ENCODE data around the gene NACC1.

NACC1 gene

GRCh38 chr19:13117772-13118423 lies at the start of gene NACC1:
TSS of gene NACC1 (plus strand) at chr19:13118264. CDS start at chr19:13135208, 16,944 bp downstream.
- H2AFZ ChIP-seq (ENCODE audit: low read length) = peak within 1 kb of the TSS; percentile 87

DNA sequence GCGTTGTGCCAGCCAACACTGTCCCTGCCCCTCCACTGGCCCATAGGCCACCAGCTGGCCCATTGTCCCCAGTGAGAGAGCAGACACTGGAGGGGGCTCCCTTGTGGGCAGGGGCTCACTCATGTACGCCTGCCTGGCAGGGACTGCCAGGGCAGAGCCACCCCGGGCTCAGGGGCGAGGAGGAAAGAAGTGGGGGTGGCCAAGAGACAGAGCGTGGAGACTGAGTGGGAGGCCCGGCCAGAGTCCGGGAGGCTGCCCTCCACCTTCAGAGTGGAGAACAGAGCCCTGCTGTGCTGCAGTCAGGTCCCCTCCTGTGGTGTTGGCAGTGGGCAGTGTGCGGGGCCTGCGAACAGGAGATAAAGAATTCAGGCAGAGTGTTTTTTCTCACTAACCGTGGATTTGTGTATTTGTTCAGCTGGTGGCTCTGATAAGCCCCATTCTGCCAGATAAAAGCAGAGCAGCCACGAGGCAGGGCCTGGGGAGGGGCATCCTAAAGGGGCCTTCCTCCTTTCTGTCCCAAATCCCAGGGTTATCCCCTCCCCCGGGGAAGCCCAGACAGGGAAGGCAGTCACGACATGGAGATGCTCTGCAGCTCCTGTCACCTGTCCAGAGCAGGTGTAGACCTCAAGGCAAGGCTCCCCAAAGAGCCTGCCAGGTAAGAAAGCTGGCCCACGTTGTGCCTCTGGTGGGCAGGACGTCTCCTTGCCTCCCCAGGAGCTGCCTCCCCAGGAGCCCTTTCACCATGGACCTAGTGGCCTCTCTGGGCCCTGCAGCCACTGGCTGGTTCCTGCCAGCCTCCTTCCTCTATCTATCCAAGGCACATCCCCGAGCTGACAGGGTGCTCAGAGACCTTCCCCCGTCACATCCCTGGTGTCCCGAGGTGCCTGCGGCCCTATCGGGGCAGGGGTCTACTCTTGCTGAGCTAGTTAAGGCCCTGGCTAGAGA lies 48.4 kb upstream of the NACC1 start:
- Histone ChIP-seq H3K4me2 (ENCODE audit: low read depth, low read length, poor library complexity, severe bottlenecking) (no peak overlapping the region), H3K27me3 (ENCODE audit: insufficient read depth, low read length, poor library complexity, severe bottlenecking) (no peaks in the 10 kb centered on the region), H4K20me1 (ENCODE audit: insufficient read depth, low read length, poor library complexity, severe bottlenecking) (no peaks in the 10 kb centered on the region), H3K79me2 (ENCODE audit: insufficient read depth, low read length) (no peaks in the 10 kb centered on the region), H3K9me3 (ENCODE audit: insufficient read depth, low read depth, low read length) (no peaks in the 10 kb centered on the region), H3K36me3 (ENCODE audit: insufficient read depth, low read length) (no peaks in the 10 kb centered on the region), H3K9ac (ENCODE audit: low read depth, low read length, poor library complexity, severe bottlenecking) (no peak overlapping the region), H3K9me2 (replicated peaks; ENCODE audit: low read depth, low read length) (no peaks in the 10 kb centered on the region), H2AFZ (ENCODE audit: low read length) (no peak overlapping the region), H3F3A (ENCODE audit: low read depth) (no peaks in the 10 kb centered on the region), H3K4me3 (ENCODE audit: low read length, poor library complexity, severe bottlenecking) (no peak overlapping the region), H3K4me1 (ENCODE audit: insufficient read depth, low read length, poor library complexity, severe bottlenecking) (no peaks in the 10 kb centered on the region)
- no peak for TF ChIP-seq EZH2phosphoT487 (IDR thresholded peaks at IDR 0.05; ENCODE audit: borderline replicate concordance)
- TF ChIP-seq, protein P1, sequence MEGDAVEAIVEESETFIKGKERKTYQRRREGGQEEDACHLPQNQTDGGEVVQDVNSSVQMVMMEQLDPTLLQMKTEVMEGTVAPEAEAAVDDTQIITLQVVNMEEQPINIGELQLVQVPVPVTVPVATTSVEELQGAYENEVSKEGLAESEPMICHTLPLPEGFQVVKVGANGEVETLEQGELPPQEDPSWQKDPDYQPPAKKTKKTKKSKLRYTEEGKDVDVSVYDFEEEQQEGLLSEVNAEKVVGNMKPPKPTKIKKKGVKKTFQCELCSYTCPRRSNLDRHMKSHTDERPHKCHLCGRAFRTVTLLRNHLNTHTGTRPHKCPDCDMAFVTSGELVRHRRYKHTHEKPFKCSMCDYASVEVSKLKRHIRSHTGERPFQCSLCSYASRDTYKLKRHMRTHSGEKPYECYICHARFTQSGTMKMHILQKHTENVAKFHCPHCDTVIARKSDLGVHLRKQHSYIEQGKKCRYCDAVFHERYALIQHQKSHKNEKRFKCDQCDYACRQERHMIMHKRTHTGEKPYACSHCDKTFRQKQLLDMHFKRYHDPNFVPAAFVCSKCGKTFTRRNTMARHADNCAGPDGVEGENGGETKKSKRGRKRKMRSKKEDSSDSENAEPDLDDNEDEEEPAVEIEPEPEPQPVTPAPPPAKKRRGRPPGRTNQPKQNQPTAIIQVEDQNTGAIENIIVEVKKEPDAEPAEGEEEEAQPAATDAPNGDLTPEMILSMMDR (conservative IDR thresholded peaks at IDR 0.05; ENCODE audit: low read length) = no peak

More at GRCh38 chr19:13117772-13118423, at the start of gene NACC1:
- Histone ChIP-seq H3K36me3 (ENCODE audit: insufficient read depth, low read length) (no peaks in the 10 kb centered on the region), H3K9ac (ENCODE audit: low read depth, low read length, poor library complexity, severe bottlenecking) (peak within 1 kb of the TSS; percentile 98), H3K9me2 (replicated peaks; ENCODE audit: low read depth, low read length) (no peaks in the 10 kb centered on the region), H3K79me2 (ENCODE audit: insufficient read depth, low read length) (peaks cover 73% of the 10 kb centered on the region), H3F3A (ENCODE audit: low read depth) (no peaks in the 10 kb centered on the region), H3K9me3 (ENCODE audit: insufficient read depth, low read depth, low read length) (no peaks in the 10 kb centered on the region), H4K20me1 (ENCODE audit: insufficient read depth, low read length, poor library complexity, severe bottlenecking) (peaks cover 50% of the 10 kb centered on the region), H3K4me1 (ENCODE audit: insufficient read depth, low read length, poor library complexity, severe bottlenecking) (peaks cover 51% of the 10 kb centered on the region), H3K4me3 (ENCODE audit: low read length, poor library complexity, severe bottlenecking) (peak within 1 kb of the TSS; percentile 99), H3K27me3 (ENCODE audit: insufficient read depth, low read length, poor library complexity, severe bottlenecking) (no peaks in the 10 kb centered on the region), H3K4me2 (ENCODE audit: low read depth, low read length, poor library complexity, severe bottlenecking) (peak within 1 kb of the TSS; percentile 100)
- TF ChIP-seq, protein P1 (conservative IDR thresholded peaks at IDR 0.05; ENCODE audit: low read length) = no peak
- no peak for TF ChIP-seq EZH2phosphoT487 (IDR thresholded peaks at IDR 0.05; ENCODE audit: borderline replicate concordance)

DNA sequence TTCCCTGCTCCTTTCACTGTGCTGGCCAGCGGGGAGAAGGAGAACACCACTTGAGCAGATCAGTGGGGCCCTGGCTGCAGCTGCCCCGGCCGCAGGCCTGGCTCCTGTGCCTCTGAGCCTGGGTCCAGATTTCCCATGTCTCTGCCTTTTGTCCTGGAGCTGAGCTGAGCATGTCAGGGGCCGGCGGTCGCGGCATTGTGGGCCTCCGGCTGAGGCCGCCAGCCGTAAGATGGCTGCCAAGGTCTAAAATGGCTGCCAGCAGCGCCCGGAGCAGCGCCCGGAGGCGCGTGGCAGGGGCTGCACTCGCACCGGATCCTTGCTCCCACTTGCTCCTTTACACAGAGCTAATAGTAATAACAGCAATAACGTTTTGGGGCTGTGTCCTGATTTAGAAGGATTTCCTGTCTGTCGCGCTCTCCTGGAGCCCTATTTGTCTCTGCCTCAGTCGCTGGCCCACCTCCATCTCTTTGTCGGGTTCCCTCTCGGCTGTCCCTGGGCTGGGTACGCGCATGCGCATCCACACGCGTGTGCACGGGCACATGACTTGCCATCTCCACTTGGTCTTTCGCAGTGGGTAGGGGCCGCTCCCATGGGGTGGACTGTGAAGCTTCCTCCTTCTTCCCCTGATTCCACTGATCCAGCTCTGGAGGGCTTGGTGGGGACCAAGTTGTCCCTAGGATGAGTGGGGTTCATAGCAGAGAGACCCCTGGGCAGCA lies 47.5 kb upstream of the NACC1 start:
- no peak for TF ChIP-seq EZH2phosphoT487 (IDR thresholded peaks at IDR 0.05; ENCODE audit: borderline replicate concordance)
- TF ChIP-seq, protein P1 (conservative IDR thresholded peaks at IDR 0.05; ENCODE audit: low read length) = no peak
- Histone ChIP-seq H4K20me1 (ENCODE audit: insufficient read depth, low read length, poor library complexity, severe bottlenecking) (no peaks in the 10 kb centered on the region), H2AFZ (ENCODE audit: low read length) (no peak overlapping the region), H3K4me1 (ENCODE audit: insufficient read depth, low read length, poor library complexity, severe bottlenecking) (no peaks in the 10 kb centered on the region), H3F3A (ENCODE audit: low read depth) (no peaks in the 10 kb centered on the region), H3K9ac (ENCODE audit: low read depth, low read length, poor library complexity, severe bottlenecking) (no peak overlapping the region), H3K4me2 (ENCODE audit: low read depth, low read length, poor library complexity, severe bottlenecking) (no peak overlapping the region), H3K27me3 (ENCODE audit: insufficient read depth, low read length, poor library complexity, severe bottlenecking) (no peaks in the 10 kb centered on the region), H3K9me2 (replicated peaks; ENCODE audit: low read depth, low read length) (no peaks in the 10 kb centered on the region), H3K79me2 (ENCODE audit: insufficient read depth, low read length) (no peaks in the 10 kb centered on the region), H3K9me3 (ENCODE audit: insufficient read depth, low read depth, low read length) (no peaks in the 10 kb centered on the region), H3K36me3 (ENCODE audit: insufficient read depth, low read length) (no peaks in the 10 kb centered on the region), H3K4me3 (ENCODE audit: low read length, poor library complexity, severe bottlenecking) (no peak overlapping the region)

All from Loucy (cell line).